Keratinocyte (primary cell): ENCODE measurements around the gene WTIP.

Experiments used
- CTCF ChIP-seq, 3 experiments: IDR thresholded peaks in 1 of 3; conservative IDR thresholded peaks in 1 of 3; optimal IDR thresholded peaks in 1 of 3; 2 replicates in 2 of 3; 3 replicates in 1 of 3; pipeline versions ENCODE3 to v1.5.1; 2011; ENCODE audit warnings: low read length in 3 of 3, mild to moderate bottlenecking in 3 of 3, moderate library complexity in 2 of 3, control low read depth in 1 of 3, inconsistent platforms in 1 of 3; ENCODE audit not compliant: insufficient read depth in 2 of 3; ENCODE audit errors: extremely low read depth in 1 of 3
- EZH2 ChIP-seq: IDR thresholded peaks from one replicate; pipeline ENCODE4 v1.6.1; 2012; ENCODE audit warnings: inconsistent platforms, mild to moderate bottlenecking, low read length, moderate library complexity

DNA sequence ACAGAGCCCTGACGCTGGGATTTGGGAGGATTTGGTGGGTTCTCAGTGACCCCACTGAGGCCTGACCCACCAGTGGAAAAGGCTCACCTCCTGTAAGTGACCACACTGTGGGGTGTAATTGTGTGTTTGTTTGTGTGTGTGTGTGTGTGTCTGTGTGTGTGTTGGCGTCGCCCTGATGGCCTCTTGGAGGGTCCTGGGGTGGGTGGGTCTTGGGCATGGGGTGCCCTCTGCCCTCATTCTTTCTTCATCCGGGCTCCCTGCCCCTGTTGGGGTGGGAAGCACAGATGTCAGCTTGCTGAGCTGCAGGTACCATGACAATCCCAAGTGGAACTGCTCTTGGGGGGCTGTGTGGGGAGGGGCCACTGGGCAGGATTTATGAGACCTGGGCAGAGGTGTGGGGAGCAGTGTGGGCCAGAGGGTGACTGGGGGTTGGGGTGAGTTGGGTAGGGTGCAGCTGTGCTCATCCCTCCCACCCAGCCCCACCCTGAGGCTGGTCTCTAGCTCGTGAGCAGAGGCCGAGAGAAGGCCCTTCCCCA lies 22.8 kb downstream of the WTIP start:
- TF ChIP-seq CTCF (optimal IDR thresholded peaks at IDR 0.05 in 1 of 3, IDR thresholded peaks at IDR 0.05 in 1 of 3, conservative IDR thresholded peaks at IDR 0.05 in 1 of 3; ENCODE audit: extremely low read depth in 1 of 3, insufficient read depth in 2 of 3, low read length in 3 of 3), result no peak
- no peak for TF ChIP-seq EZH2
